NCI-H2081 treated with DMSO at 0.1 percent for 48 hours (cell line): ENCODE results near the gene HYAL2.

Experiments used
- DNase-seq: peaks from one replicate; lab custom pipeline; 2025; lab: John Stamatoyannopoulos, UW

The HYAL2 gene

GRCh38 chr3:50322386-50323091 lies at the start of gene HYAL2:
HYAL2 (minus strand) TSS chr3:50322745; CDS start chr3:50320489, 2,256 bp downstream.
- DNase-seq: no peak

GRCh38 chr3:50371133-50371685 lies 48.7 kb upstream of the HYAL2 start:
- DNase-seq: no peak

GRCh38 chr3:50370594-50370993 lies 48.0 kb upstream of the HYAL2 start:
- DNase-seq: no peak

- DNase-seq: no peak
Observed at GRCh38 chr3:50369012-50369670, 46.6 kb upstream of the HYAL2 start.

GRCh38 chr3:50365842-50366220 lies 43.3 kb upstream of the HYAL2 start:
- no peak for DNase-seq

- DNase-seq: peak; percentile 21
Observed at GRCh38 chr3:50365080-50365841, 42.7 kb upstream of the HYAL2 start.

GRCh38 chr3:50364573-50365079 lies 42.1 kb upstream of the HYAL2 start:
- no peak for DNase-seq

- DNase-seq: no peak
Observed at GRCh38 chr3:50359760-50360110, 37.2 kb upstream of the HYAL2 start.

- DNase-seq: peak; percentile 66
Observed at GRCh38 chr3:50358911-50359759, 36.6 kb upstream of the HYAL2 start, which contains the start of gene TMEM115. TMEM115 (minus strand) TSS chr3:50359521; CDS start chr3:50359063, 458 bp downstream.

- DNase-seq: no peak
Observed at GRCh38 chr3:50358355-50358910, 35.9 kb upstream of the HYAL2 start.

- no peak for DNase-seq
Observed at GRCh38 chr3:50357481-50357880, 34.9 kb upstream of the HYAL2 start.

GRCh38 chr3:50356553-50356952 lies 34.0 kb upstream of the HYAL2 start:
- no peak for DNase-seq

GRCh38 chr3:50355829-50356552 lies 33.4 kb upstream of the HYAL2 start:
- DNase-seq: no peak

GRCh38 chr3:50354850-50355249 lies 32.3 kb upstream of the HYAL2 start:
- DNase-seq: no peak

- no peak for DNase-seq
Observed at GRCh38 chr3:50354186-50354764, 31.7 kb upstream of the HYAL2 start.

GRCh38 chr3:50353245-50354004 lies 30.9 kb upstream of the HYAL2 start:
- DNase-seq: no peak

- no peak for DNase-seq
Observed at GRCh38 chr3:50352781-50353180, 30.2 kb upstream of the HYAL2 start.

GRCh38 chr3:50351323-50351697 lies 28.8 kb upstream of the HYAL2 start:
- DNase-seq: no peak
